GM21576 (cell line): Measurements from ENCODE around the gene CEPT1.

ENCODE experiments used
- ATAC-seq: cut with Tn5 transposase; IDR thresholded peaks from one replicate; pipeline ENCODE4 v1.9.1; 2021; ENCODE audit warnings: mild to moderate bottlenecking, moderate library complexity; ENCODE audit not compliant: unreplicated experiment

The CEPT1 gene

DNA sequence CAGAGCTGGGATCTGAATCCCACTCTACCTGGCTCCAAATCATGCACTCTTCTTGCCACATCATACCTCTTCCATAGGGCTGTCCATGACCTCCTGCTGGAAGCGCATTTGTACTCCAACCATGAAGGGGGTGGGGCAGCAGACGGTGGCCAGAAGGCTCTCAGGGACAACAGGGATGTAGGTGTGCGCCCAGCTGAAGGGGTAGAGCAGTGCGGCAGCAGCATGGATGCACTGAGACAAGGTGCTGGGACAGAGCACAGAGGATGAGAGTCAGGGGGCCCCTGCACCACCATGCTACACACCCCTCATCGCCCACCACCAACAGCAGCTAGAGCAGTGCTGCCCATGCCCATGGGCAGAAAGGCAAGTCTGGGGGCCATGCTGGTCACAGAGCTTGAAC is 52.1 kb downstream of the CEPT1 start:
- no peak for ATAC-seq

DNA sequence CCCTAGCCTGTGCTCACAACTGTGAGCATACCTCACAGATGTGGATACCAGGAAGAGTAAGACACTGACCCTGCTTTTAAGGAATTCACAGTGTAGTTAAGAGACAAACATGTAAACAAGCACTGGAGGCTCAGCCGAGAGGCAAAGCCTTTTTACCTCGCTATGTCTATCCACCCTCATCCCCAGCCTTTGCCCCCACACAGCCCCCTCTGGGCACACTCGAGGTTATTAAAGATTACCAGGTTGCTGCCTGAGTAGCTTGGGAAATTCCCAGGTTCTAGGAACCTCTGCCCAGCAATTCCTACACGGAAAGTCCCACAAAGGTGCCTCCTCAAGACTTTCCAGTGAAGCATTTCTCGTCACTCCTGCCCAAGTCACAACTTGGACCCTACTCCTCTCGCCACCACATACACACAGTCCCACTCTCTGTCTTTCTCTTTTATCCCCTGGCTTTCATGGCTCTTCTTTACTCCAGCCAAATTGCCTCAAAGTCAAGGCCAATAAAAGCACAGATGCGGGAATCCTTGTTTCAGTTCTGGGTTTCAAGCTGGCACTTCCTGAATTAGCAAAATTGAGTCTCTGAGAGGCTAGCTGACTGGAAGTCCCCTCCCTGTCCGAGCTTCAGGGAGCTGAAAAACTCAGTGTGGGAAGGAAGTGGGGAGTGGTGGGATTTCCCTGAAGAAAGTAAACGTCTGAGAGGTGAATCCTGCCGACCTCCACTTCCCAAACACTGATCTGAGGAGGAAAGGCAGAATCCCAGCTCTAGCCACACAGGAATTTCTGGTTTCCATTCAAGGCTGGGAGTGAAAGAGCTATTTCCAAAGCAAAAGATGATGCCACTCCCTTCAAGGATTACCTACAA is 52.9 kb downstream of the CEPT1 start:
- ATAC-seq: no peak

DNA sequence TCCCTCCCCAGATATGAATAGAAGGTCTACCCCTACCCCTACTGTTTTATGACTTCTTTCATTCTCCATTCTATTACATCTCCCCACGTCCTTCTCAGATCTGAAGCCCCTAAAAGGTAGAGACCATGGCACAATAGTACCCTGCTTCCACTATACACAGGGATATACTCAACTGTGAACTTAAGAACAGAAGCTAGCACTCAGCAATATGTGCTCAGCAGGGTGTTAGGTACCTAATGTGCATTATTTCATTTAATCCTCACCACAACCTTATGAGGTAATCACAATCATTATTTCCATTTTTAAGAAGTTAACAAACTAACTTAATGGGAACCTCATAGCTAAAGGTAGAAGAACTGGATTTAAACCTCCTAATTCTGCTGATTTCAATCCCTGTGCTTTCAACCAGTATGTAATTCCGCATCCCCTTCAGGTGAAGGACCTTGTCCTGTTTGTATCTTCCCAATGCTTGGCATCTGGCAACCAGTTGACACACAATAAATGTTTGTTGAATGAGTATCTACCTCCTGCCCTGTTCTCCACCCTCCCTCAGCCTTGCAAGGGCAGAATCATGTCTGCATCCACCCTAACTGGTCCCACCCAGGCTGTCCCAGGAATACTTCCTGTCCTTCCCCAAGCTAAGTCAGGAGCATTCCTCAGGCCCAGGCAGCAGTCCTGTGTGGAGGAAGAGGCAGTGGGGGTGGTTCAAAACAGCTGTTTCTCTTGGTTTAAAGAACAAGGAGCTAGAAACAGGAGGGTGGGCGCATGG is 53.9 kb downstream of the CEPT1 start:
- no peak for ATAC-seq

- ATAC-seq: no peak
Measured at GRCh38 chr1:111195002-111195684, 55.1 kb downstream of the CEPT1 start.

DNA sequence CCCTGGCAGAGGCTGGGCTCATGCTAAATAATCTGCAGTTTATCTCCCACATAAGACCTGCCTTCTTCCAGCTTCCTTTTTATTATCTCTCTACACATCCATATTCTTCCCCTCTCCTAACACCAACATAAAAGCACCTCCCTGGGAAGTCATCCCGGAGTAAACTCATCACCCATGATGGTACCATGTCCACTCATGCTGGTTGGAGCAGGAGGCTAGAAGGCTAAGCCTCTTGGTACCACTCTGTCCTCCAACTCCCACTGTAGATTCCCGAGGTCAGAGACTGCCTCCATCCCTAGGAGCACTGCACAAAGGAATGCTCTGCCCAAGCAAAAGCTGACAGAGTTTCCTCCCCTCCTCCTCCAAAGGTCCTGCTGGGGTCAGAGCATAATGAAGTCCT is 56.2 kb downstream of the CEPT1 start:
- no peak for ATAC-seq

DNA sequence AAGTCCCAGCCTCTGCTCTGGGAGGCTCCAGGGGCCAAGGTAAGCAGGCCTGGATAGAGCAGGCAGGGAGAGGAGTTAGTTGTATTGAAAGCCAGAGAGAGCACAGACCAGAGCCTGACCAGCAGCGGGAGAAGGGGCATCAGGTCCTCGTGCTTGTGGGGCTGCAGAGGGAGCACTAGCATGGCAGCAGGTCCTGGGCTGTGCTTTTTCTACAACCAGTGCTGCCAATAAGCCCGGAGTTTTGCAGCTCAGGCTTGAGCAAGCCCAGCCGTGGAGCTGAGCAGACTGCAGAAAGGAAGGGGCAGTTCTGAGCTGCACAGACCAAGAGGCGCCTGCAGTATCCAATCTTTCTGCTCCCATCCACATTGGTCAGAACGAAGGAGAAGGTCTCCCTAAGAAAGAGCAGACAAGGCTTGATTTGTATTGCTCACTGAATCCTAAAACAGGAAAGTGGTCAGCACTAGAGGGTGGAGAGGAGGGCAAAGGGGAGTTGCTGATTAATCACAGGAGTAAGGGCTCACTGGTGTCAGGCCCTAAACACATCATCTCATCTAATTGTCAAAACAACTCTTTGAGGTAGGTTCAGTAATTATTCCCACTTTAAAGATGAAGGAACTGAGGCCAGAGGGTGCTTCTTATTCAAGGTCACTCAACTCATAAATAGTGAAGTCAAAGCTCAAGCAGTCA is 57.7 kb downstream of the CEPT1 start:
- ATAC-seq: peak; percentile 46

DNA sequence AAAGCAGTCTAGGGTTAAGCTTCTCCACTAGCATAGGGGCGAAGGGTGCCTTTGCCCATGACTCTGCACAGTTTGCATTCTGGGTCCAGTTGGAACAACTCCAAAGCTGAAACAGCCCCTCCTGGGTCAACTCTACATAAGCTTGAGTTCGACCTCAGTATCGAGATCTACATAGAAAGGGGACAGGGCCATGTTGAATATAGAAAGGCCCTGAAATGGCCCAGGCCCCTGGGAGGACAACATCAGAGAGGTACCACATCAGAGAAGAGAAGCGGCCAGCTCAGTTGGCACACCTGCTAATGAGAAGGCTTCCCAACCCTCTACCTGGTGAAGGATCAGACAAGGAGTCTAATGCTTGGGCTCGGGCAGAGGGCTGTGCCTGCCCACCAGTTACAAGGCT is 58.8 kb downstream of the CEPT1 start:
- no peak for ATAC-seq

DNA sequence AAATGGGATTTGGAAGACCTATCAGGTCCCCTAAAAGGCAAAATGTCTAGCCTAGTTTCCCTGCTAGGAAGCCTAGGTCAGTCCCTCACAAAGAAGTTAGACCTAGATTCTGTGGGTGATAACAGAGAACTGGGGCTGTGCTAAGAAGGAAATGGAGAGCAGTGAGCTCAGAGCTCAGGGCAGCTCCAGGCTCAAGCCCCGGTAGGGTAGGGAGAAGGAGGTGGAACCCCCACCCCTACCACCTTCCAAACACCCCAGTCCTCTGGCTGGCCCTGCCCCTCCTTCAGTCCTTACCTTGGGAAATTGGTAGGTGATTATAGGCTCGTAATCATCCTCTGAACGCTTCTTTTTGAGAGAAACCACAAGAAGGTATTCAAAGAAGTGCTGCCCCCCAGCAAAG is 59.3 kb downstream of the CEPT1 start:
- no peak for ATAC-seq

DNA sequence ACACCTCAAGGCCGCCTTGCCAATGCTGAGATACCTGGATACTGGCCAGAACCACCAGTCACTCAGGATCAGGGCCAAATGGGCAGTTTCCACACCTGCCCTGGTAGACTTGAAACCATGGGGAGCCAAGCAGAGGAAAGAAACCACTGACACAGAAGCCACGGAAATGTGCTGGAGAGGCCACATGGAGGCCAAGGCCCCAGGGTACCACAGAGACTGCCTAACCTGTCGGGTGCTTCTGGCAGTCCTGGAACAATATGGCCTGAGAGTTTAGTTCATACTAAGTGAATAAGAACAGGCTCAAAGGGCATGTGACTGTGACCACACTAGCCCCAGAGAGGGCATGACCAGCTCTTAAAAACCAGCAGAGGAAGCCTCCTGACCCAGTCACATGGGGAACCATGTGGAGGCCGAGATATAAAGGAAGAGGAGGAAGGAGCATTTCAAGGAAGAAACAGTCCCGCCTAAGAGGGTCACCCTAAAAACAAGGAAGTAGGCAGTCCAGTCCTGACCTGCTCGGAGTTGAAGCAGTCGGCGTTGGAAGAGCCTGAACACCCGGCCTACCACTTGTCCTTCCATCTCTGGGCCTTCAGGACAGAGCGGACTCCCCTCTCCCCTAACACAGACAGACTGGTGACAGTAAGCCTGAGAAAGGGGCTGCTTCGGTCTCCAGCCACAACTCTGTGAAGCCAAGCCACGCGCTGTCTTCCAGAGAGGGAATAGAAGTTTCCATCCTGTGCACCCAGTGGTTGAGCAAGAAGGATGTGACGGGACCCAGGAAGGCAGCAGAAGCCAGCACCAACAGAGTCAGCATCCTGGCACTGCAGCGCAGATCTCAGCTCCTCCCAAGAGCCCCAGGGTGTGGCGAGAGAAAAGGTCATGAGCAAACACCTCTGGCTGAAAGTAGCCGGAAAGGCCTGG is 60.1 kb downstream of the CEPT1 start, which contains the start of gene DENND2D:
DENND2D (minus strand) TSS at position 766 of the 921 bp plus-strand sequence; CDS start at position 579, 187 bp downstream.
- no peak for ATAC-seq

GRCh38 chr1:111200802-111201161 is 60.8 kb downstream of the CEPT1 start:
- no peak for ATAC-seq

- no peak for ATAC-seq
Measured at GRCh38 chr1:111201275-111202090, 61.5 kb downstream of the CEPT1 start.

GRCh38 chr1:111202366-111202706 is 62.3 kb downstream of the CEPT1 start:
- no peak for ATAC-seq

DNA sequence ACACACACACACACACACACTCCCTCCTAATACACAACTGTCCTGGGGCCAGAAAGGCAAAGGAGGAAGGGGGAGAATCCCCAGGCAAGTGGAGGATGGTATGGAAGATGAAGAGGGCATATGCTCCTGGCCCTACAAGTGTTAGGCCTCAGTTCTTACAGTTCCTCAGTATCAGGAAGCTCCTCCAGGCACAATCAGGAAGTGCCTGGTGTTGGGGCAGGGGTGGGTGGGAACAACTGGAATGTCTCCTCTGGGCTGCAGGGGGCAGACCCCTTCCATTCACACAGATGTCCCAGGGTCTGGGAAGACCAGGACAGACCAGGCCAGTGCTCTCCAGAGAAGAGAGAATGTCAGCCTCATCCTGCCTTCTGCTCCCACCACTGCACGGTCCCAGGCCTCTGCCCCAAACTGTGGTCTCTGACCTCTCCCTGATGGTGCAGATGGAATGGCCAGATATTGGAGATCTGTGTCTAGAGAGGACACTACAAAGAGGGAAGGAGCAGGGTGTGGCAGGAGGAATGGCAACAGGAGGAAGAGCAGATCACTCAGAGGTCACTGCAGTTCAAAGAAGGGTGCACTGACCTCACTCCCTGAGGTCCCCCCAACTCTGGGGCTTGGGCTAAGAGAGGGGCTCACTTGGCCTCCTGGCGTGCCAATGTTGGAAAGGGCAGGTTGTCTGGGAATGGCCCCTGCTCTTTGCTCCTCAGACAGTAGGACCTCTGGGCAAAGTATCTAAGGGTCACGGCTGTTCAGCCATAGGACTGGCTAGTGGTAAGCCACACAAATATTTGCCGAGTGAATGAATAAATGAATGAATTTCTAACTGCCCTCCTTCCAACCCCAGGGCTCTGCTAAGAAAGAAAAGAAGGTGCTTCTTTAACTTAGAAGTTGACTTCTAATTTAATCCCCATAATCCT is 62.9 kb downstream of the CEPT1 start:
- ATAC-seq: no peak

DNA sequence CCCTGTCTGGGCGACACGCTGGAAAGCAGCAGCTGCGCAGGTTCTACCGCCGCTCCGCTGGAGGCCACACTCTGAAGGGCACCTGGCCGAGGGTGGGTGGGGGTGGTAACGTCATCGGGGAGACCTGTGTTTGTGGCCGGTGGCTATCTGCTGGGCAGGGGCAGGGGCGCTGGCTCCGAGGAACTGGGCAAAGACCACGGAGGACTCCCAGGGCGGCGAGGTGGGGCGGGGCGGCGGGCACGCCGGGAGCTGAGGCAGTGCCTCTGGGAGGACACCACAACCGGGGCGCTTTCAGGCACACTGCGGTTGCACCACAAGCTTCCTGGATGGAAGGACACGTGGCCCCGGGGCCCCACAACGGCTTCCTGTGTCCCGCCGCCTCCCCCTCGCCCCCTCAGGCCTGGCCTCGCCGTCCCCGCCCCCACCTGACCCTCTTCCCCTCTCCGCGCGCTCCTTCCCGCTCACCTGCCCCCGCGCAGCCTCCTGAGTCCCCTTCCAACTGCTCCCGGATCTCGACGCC is 63.7 kb downstream of the CEPT1 start:
- peak; percentile 48 for ATAC-seq

DNA sequence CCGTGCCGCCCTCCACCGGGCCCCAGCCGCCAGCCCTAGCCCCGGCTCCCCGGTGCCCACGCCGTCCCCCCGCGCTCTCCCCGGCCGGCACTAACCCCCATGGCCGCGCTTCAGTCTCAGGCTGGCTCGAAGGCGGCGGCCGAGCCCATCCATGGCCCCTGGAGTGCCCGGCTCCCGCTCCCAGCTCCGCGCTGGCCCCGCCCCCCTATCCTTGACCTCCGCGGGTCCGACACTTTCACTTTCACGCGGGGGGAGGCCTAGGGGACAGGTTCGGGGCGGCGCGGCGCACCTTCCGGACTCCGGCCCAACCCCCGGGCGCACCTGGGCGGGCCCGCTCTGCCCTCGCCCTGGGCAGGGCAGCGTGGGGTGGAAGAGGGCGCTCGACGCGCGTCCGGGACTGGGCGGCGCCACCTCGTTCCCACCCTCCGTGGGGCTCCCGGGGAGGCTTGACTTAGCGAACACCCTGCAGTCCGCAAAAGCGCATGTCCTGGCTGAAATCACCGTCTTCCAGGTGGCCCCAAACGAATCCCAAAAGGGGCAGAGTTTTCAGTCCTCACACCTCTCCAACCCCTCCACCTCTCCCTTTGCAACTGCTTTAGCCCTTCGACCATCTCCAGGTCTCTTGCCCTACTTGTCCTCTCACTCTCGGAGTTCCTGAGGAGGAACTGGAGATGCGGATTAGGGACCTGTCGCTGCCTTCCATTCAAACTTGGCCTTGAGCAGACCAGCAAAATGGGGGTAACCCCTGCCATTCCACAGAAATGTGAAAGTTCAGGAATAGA is 64.4 kb downstream of the CEPT1 start:
- peak; percentile 56 for ATAC-seq

GRCh38 chr1:111204983-111205713 is 65.1 kb downstream of the CEPT1 start:
- no peak for ATAC-seq

- no peak for ATAC-seq
Measured at GRCh38 chr1:111205714-111206050, 65.7 kb downstream of the CEPT1 start.
